ENCODE results near the gene SELE. TPM values are rescaled to one million over a fixed set of nuclear protein-coding genes. Genes with fewer than 3 reads are reported as not detected.

Gene SELE
- total RNA-seq, 1 experiment from 2014 or later = not detected

- TF ChIP-seq FOXP1 (CRISPR knock-in tag; IDR thresholded peaks at IDR 0.05; ENCODE audit: borderline replicate concordance) (no peak), NR2C2 (CRISPR knock-in tag; IDR thresholded peaks at IDR 0.05) (no peak), GRHL2 (CRISPR knock-in tag; IDR thresholded peaks at IDR 0.05; ENCODE audit: insufficient replicate concordance, severe bottlenecking) (no peak)
Observed at GRCh38 chr1:169741666-169742394, 8.0 kb upstream of the SELE start (continued).

- TF ChIP-seq GABPB1 (CRISPR knock-in tag; IDR thresholded peaks at IDR 0.05) (no peak), NFE2L1 (CRISPR knock-in tag; IDR thresholded peaks at IDR 0.05) (no peak), TEAD1 (CRISPR knock-in tag; IDR thresholded peaks at IDR 0.05) (no peak), ZNF138 (CRISPR knock-in tag; conservative IDR thresholded peaks at IDR 0.05) (no peak), RELA (CRISPR knock-in tag; IDR thresholded peaks at IDR 0.05; ENCODE audit: borderline replicate concordance) (no peak), ETV6 (CRISPR knock-in tag; IDR thresholded peaks at IDR 0.05) (no peak), PRRX2 (CRISPR knock-in tag; IDR thresholded peaks at IDR 0.05) (no peak), ZNF671 (CRISPR knock-in tag; IDR thresholded peaks at IDR 0.05) (no peak), CTCF (IDR thresholded peaks at IDR 0.05) (no peak), MYBL2 (CRISPR knock-in tag; IDR thresholded peaks at IDR 0.05) (no peak), ZNF317 (CRISPR knock-in tag; IDR thresholded peaks at IDR 0.05; ENCODE audit: borderline replicate concordance, low read depth) (no peak)
- H3K9me3 Mint-ChIP-seq = peaks cover 11% of the 10 kb centered on the region
- ChIA-PET CTCF (no interaction called here), POLR2A (interaction anchor here (0.6 kb wide), 1 partner anchor 254 kb away, joined by 3 read pairs; the partner anchor contains the start of gene SLC19A2)
- no peak overlapping the region for H3K4me3 Mint-ChIP-seq
- no peak for ATAC-seq
- H3K4me1 Mint-ChIP-seq = peaks cover 19% of the 10 kb centered on the region
- peaks cover 35% of the 10 kb centered on the region for H3K27me3 Mint-ChIP-seq (ENCODE audit: low read depth)
- no peak overlapping the region for H3K27ac Mint-ChIP-seq
- no peak for DNase-seq (ENCODE audit: low spot score)
- no peaks in the 10 kb centered on the region; the same call in 1 of the 2 replicates for H3K36me3 Mint-ChIP-seq
Observed at GRCh38 chr1:169739980-169740379, 6.1 kb upstream of the SELE start.

- Mint-ChIP-seq H3K36me3 (no peaks in the 10 kb centered on the region), H3K27me3 (ENCODE audit: low read depth) (no peaks in the 10 kb centered on the region), H3K9me3 (no peaks in the 10 kb centered on the region), H3K4me3 (no peak overlapping the region), H3K4me1 (no peaks in the 10 kb centered on the region), H3K27ac (no peak overlapping the region)
- ChIA-PET POLR2A (no interaction called here), CTCF (no interaction called here)
- DNase-seq (ENCODE audit: low spot score) (no peak), ATAC-seq (no peak)
- TF ChIP-seq ERG (CRISPR knock-in tag; IDR thresholded peaks at IDR 0.05) (no peak), ZBTB21 (CRISPR knock-in tag; IDR thresholded peaks at IDR 0.05; ENCODE audit: borderline replicate concordance) (no peak), ZNF281 (CRISPR knock-in tag; IDR thresholded peaks at IDR 0.05) (no peak), GTF2I (CRISPR knock-in tag; conservative IDR thresholded peaks at IDR 0.05) (no peak), NFYB (CRISPR knock-in tag; conservative IDR thresholded peaks at IDR 0.05; ENCODE audit: low read depth) (no peak), ZSCAN18 (CRISPR knock-in tag; IDR thresholded peaks at IDR 0.05) (no peak), RORB (CRISPR knock-in tag; IDR thresholded peaks at IDR 0.05) (no peak), MAX (CRISPR knock-in tag; IDR thresholded peaks at IDR 0.05) (no peak), CDX4 (CRISPR knock-in tag; IDR thresholded peaks at IDR 0.05; ENCODE audit: borderline replicate concordance) (no peak), SMAD4 (CRISPR knock-in tag; IDR thresholded peaks at IDR 0.05) (no peak), TP53 (CRISPR knock-in tag; IDR thresholded peaks at IDR 0.05) (no peak), ATF1 (CRISPR knock-in tag; IDR thresholded peaks at IDR 0.05) (no peak), NR1H2 (CRISPR knock-in tag; IDR thresholded peaks at IDR 0.05) (no peak), TCF7 (CRISPR knock-in tag; IDR thresholded peaks at IDR 0.05; ENCODE audit: low read depth) (no peak)
Observed at GRCh38 chr1:169731446-169731845, 2.4 kb downstream of the SELE start.
